Activated effector memory CD4-positive, alpha-beta T cell treated with anti-CD3 and anti-CD28 coated beads, Interleukin-2, amount 50 U/mL, for 16 hours (primary cell): Measurements from ENCODE around the gene MRPS2.
A peak's percentile ranks its signal among the peaks of the same experiment; 100 is the strongest.
"Not testable (repeated sequence)": the region's sequence is repeated elsewhere in the genome, so short reads cannot be mapped to it uniquely, and the experiment has no call there.

ENCODE experiments used
- DNase-seq: peaks from one replicate; pipeline ENCODE4 v3.0.0-alpha.2; 2020

MRPS2 gene

GRCh38 chr9:135500525-135501260, at the start of gene MRPS2:
Gene MRPS2 (plus strand): TSS chr9:135500682. CDS start chr9:135500711, 29 bp downstream.
- peak; percentile 95 for DNase-seq

GRCh38 chr9:135450956-135451355, 49.5 kb upstream of the MRPS2 start:
- no peak for DNase-seq

- DNase-seq = not testable (repeated sequence)
Observed at GRCh38 chr9:135451909-135452308, 48.6 kb upstream of the MRPS2 start.

- DNase-seq = no peak
Observed at GRCh38 chr9:135454737-135455136, 45.7 kb upstream of the MRPS2 start.

GRCh38 chr9:135455401-135456030, 45.0 kb upstream of the MRPS2 start:
- DNase-seq = no peak

GRCh38 chr9:135456436-135457104, 43.9 kb upstream of the MRPS2 start:
- DNase-seq = no peak

GRCh38 chr9:135458478-135458877, 42.0 kb upstream of the MRPS2 start:
- DNase-seq = not testable (repeated sequence)

GRCh38 chr9:135461936-135462335, 38.5 kb upstream of the MRPS2 start:
- no peak for DNase-seq

GRCh38 chr9:135463140-135463539, 37.3 kb upstream of the MRPS2 start:
- no peak for DNase-seq

- DNase-seq = no peak
Observed at GRCh38 chr9:135464181-135464580, 36.3 kb upstream of the MRPS2 start.

- DNase-seq = peak; percentile 88
Observed at GRCh38 chr9:135468854-135469521, 31.5 kb upstream of the MRPS2 start.

- no peak for DNase-seq
Observed at GRCh38 chr9:135471791-135472640, 28.5 kb upstream of the MRPS2 start.

GRCh38 chr9:135473972-135474543, 26.4 kb upstream of the MRPS2 start:
- no peak for DNase-seq

GRCh38 chr9:135474915-135475314, 25.6 kb upstream of the MRPS2 start:
- DNase-seq = peak; percentile 72

- DNase-seq = no peak
Observed at GRCh38 chr9:135476561-135477355, 23.7 kb upstream of the MRPS2 start.

- no peak for DNase-seq
Observed at GRCh38 chr9:135478191-135478590, 22.3 kb upstream of the MRPS2 start.

GRCh38 chr9:135478829-135479468, 21.5 kb upstream of the MRPS2 start:
- DNase-seq = no peak

GRCh38 chr9:135479469-135480052, 20.9 kb upstream of the MRPS2 start, which contains the start of gene PPP1R26:
Gene PPP1R26 (plus strand): TSS chr9:135479782. CDS start chr9:135484511, 4,729 bp downstream.
- DNase-seq = no peak

- no peak for DNase-seq
Observed at GRCh38 chr9:135480071-135480939, 20.2 kb upstream of the MRPS2 start.
